Motor neuron (in vitro differentiated cells): Measurements from ENCODE around the gene RNF43. TPM values are rescaled to one million over a fixed set of nuclear protein-coding genes. Genes with fewer than 3 reads are reported as not detected.

Experiments used
- ATAC-seq, 8 experiments: fragments of 200-7000 bp; cut with Tn5 transposase; replicated peaks in 6 of 8; 2 replicates each; pipeline ENCODE4 v1.8.0; 2021; ENCODE audit warnings: mild to moderate bottlenecking in 8 of 8, moderate library complexity in 8 of 8
- H3K27ac ChIP-seq, 2 donors: fragments of 250-450 bp; sonication (Bioruptor Pico); 2 replicates each; pipeline ENCODE4 v1.9.0; 2021; ENCODE audit warnings: antibody characterized with exemption in 2 of 2, mild to moderate bottlenecking in 2 of 2, moderate library complexity in 1 of 2
- H3K4me1 ChIP-seq, 2 donors: fragments of 250-450 bp; sonication (Bioruptor Pico); replicated peaks in 1 of 2; 2 replicates each; pipeline ENCODE4 v1.6.1; 2021; ENCODE audit warnings: antibody characterized with exemption in 2 of 2, mild to moderate bottlenecking in 2 of 2, moderate library complexity in 1 of 2
- H3K4me3 ChIP-seq, 5 donors: fragments of 250-450 bp; sonication (Bioruptor Pico); 2 replicates each; pipeline ENCODE4 v1.9.0; 2021; ENCODE audit warnings: antibody characterized with exemption in 5 of 5, mild to moderate bottlenecking in 5 of 5, moderate library complexity in 4 of 5
- WGBS, 10 experiments: fragments of 450-650 bp; shearing (Covaris generic); methylation state at CpG; one replicate each; pipeline ENCODE4 v1.0.0; 2022; 5-methylcytosine and 5-hydroxymethylcytosine counted together
- in situ Hi-C, 9 experiments: fragments of 400-800 bp; cut with MboI; loops; one replicate each; pipeline ENCODE4 v1.15.0; 2021; ENCODE audit warnings: low sequenced_read_pairs in 9 of 9, low pct_unique_long_range_greater_than_20kb in 2 of 9; ENCODE audit not compliant: unreplicated experiment in 9 of 9
- total RNA-seq, 8 experiments: library from RNA; unstranded; fragments of 300-600 nt; gene quantifications; 2 replicates each; pipeline versions ENCODE4 v1.2.3 to v1.2.4, GENCODE V29; 2022

RNF43 gene
- total RNA-seq, 8 experiments from 2014 or later: 0.11 to 2.1 (median 0.41) TPM; not detected in 1

DNA sequence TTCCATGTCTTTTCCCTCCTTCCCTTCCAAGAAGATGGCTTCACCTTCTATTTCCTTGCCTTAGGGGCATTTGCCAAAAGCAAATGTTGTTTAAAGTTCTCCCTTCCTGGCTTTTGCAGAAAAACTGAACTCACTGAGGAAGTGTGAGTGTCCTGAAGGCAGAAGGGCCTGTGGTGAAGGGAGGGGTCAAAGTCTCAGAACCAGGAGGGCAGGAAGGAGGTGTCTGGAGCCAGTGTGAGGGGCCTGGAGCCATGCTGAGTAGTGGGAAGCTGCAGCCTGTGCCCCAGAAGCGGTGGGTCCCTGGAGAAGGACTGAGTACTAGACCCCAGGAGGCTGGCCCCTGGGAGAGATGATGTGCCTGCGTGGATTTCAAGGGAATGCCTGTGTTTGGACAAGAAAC, 41.5 kb downstream of the RNF43 start:
- Histone ChIP-seq H3K4me1 (no peaks in the 10 kb centered on the region), H3K4me3 (no peak overlapping the region), H3K27ac (no peak overlapping the region)
- ATAC-seq: no peak
- in situ Hi-C loops: no loop called here
- 0 to 100% (median 71%) methylated on average over 1 to 2 of the region's 2 CpGs; no CpG with 5 or more reads in 3 of the 10 experiments for WGBS, 10 experiments

GRCh38 chr17:58375256-58375655, 42.1 kb downstream of the RNF43 start:
- Histone ChIP-seq H3K4me3 (no peak overlapping the region), H3K27ac (no peak overlapping the region), H3K4me1 (no peaks in the 10 kb centered on the region)
- in situ Hi-C loops: no loop called here
- 40 to 100% (median 89%) methylated on average over 1 to 5 of the region's 5 CpGs; no CpG with 5 or more reads in 1 of the 10 experiments for WGBS, 10 experiments
- no peak for ATAC-seq

- H3K4me1 ChIP-seq: no peaks in the 10 kb centered on the region
- H3K27ac ChIP-seq: no peak overlapping the region
- in situ Hi-C loops: no loop called here
- WGBS, 10 experiments: 0 to 100% (median 80%) methylated on average over 1 of the region's 1 CpG; no CpG with 5 or more reads in 3 of the 10 experiments
- H3K4me3 ChIP-seq: no peak overlapping the region
- ATAC-seq: no peak
Measured at GRCh38 chr17:58373923-58374322, 43.4 kb downstream of the RNF43 start.

DNA sequence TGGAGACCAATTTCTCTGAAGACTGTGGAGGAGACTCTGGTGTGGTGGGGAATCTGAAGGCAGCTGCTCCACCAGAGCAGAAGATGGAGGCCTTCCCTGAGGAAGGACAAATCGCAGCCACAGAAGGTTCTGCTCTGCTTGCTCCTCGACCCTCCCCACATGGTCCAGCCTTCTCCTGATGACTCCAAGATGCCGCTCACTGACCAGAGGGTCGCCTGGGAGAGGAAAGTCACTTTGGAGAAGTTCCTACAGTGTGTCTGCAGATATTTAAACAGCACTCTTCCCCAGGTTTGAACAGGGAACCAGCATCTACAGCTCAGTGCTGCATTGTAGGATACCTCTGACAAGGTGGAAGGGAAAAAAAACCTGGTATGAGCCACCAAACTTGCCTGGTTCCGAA, 44.3 kb downstream of the RNF43 start:
- ATAC-seq: no peak
- in situ Hi-C loops: no loop called here
- 0 to 100% (median 67%) methylated on average over 1 to 4 of the region's 5 CpGs; no CpG with 5 or more reads in 1 of the 10 experiments for WGBS, 10 experiments
- no peak overlapping the region for H3K27ac ChIP-seq
- no peak overlapping the region for H3K4me3 ChIP-seq
- no peaks in the 10 kb centered on the region for H3K4me1 ChIP-seq

GRCh38 chr17:58371300-58371950, 45.9 kb downstream of the RNF43 start:
- ATAC-seq: no peak
- no peak overlapping the region for H3K4me3 ChIP-seq
- 0 to 80% (median 49%) methylated on average over 1 to 4 of the region's 6 CpGs; no CpG with 5 or more reads in 2 of the 10 experiments for WGBS, 10 experiments
- H3K4me1 ChIP-seq: no peaks in the 10 kb centered on the region
- in situ Hi-C loops: no loop called here
- H3K27ac ChIP-seq: no peak overlapping the region

- WGBS, 10 experiments: 17 to 96% (median 89%) methylated on average over 3 to 7 of the region's 9 CpGs; no CpG with 5 or more reads in 5 of the 10 experiments
- no peak overlapping the region for H3K27ac ChIP-seq
- ATAC-seq: no peak
- in situ Hi-C loops: no loop called here
- no peak overlapping the region for H3K4me3 ChIP-seq
- no peaks in the 10 kb centered on the region for H3K4me1 ChIP-seq
Measured at GRCh38 chr17:58370716-58371115, 46.6 kb downstream of the RNF43 start.

- in situ Hi-C loops: no loop called here
- Histone ChIP-seq H3K4me1 (no peaks in the 10 kb centered on the region), H3K27ac (no peak overlapping the region), H3K4me3 (no peak overlapping the region)
- no peak for ATAC-seq
- 0 to 100% (median 100%) methylated on average over 1 to 4 of the region's 5 CpGs; no CpG with 5 or more reads in 4 of the 10 experiments for WGBS, 10 experiments
Measured at GRCh38 chr17:58370309-58370708, 47.0 kb downstream of the RNF43 start.

GRCh38 chr17:58369214-58370031, 47.9 kb downstream of the RNF43 start:
- in situ Hi-C loops: no loop called here
- no peak overlapping the region for H3K27ac ChIP-seq
- 0 to 80% (median 67%) methylated on average over 1 to 4 of the region's 5 CpGs; no CpG with 5 or more reads in 4 of the 10 experiments for WGBS, 10 experiments

GRCh38 chr17:58368860-58369213, 48.5 kb downstream of the RNF43 start:
- in situ Hi-C loops: no loop called here
- no peak overlapping the region for H3K27ac ChIP-seq
- no peak for ATAC-seq
- H3K4me1 ChIP-seq: no peaks in the 10 kb centered on the region
- H3K4me3 ChIP-seq: no peak overlapping the region
- 0 to 90% (median 58%) methylated on average over 1 to 2 of the region's 3 CpGs; no CpG with 5 or more reads in 4 of the 10 experiments for WGBS, 10 experiments

More at GRCh38 chr17:58369214-58370031, 47.9 kb downstream of the RNF43 start:
- Histone ChIP-seq H3K4me3 (no peak overlapping the region), H3K4me1 (no peaks in the 10 kb centered on the region)
- no peak for ATAC-seq

Other genes starting within 250 kb of the RNF43 start
- gene EPX, start 224.8 kb downstream of the RNF43 start, total RNA-seq: under 1 TPM in 5 of 8 experiments, not detected in 3; 0.27 to 0.66 (median 0.38) TPM
- gene MKS1, start 198.3 kb downstream of the RNF43 start, total RNA-seq: 10 to 100 TPM in 7 of 8 experiments, 1 to 10 TPM in 1; 7.4 to 32.3 (median 20.9) TPM
- 1 to 10 TPM in 2 of 8 experiments, under 1 TPM in 5, not detected in 1; 0.08 to 1.2 (median 0.16) TPM for gene LPO, start 178.9 kb downstream of the RNF43 start, total RNA-seq
- 1 to 10 TPM in 2 of 8 experiments, under 1 TPM in 3, not detected in 3; 0.18 to 3.2 (median 0.59) TPM for gene MPO, start 136.6 kb downstream of the RNF43 start, total RNA-seq
- 10 to 100 TPM in 5 of 8 experiments, 1 to 10 TPM in 2, under 1 TPM in 1; 0.76 to 23.0 (median 13.2) TPM for gene TSPOAP1, start 88.7 kb downstream of the RNF43 start, total RNA-seq
- 10 to 100 TPM; 47.7 to 87.5 (median 62.3) TPM for gene SUPT4H1, start 65.3 kb downstream of the RNF43 start, total RNA-seq
- under 1 TPM in 5 of 8 experiments, not detected in 3; 0.04 to 0.14 (median 0.05) TPM for gene HSF5, start 70.9 kb upstream of the RNF43 start, total RNA-seq
- gene MTMR4, start 97.1 kb upstream of the RNF43 start, total RNA-seq: 10 to 100 TPM; 29.7 to 69.7 (median 50.5) TPM